Measurements from ENCODE around the gene SLC25A25.
A peak's percentile ranks its signal among the peaks of the same experiment; 100 is the strongest.
"Not testable (repeated sequence)": the region's sequence is repeated elsewhere in the genome, so short reads cannot be mapped to it uniquely, and the experiment has no call there.

Gene SLC25A25

DNA sequence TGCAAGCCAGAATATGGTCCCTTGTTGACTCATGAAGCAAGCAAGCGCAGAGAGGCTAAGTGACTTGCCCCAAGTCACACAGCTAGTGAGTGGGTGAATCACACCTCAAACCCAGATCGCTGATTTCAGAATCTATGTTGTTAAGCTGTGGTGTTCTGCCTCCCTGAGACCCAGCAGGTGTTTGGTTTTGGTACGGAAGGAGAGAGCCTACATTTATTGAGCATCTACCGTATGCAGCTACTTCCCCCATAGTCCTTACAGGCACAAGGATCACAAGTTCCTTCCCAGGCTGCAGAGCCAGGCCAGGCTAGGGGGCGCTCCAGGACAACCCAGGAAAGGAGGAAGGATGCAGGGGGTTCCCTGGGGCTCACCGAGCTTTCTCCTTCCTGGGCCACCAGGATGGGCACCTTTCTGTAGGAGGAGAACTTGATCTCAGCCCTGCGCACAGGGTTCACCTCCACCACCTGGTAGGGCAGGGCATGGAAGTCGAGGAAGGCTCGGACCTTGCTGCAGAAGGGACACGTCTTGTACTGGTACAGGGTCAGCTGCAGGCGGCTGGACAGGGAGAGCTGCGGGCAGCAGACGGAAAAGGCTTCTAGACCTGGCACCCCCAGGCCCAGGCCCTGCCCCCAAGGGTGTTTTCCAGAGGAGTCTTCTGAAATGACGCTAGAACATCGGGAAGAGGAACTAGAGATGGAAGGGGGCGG, 57.0 kb downstream of the SLC25A25 start:
- DNase-seq (ENCODE audit: low read depth in 3 of 3), result no peak

DNA sequence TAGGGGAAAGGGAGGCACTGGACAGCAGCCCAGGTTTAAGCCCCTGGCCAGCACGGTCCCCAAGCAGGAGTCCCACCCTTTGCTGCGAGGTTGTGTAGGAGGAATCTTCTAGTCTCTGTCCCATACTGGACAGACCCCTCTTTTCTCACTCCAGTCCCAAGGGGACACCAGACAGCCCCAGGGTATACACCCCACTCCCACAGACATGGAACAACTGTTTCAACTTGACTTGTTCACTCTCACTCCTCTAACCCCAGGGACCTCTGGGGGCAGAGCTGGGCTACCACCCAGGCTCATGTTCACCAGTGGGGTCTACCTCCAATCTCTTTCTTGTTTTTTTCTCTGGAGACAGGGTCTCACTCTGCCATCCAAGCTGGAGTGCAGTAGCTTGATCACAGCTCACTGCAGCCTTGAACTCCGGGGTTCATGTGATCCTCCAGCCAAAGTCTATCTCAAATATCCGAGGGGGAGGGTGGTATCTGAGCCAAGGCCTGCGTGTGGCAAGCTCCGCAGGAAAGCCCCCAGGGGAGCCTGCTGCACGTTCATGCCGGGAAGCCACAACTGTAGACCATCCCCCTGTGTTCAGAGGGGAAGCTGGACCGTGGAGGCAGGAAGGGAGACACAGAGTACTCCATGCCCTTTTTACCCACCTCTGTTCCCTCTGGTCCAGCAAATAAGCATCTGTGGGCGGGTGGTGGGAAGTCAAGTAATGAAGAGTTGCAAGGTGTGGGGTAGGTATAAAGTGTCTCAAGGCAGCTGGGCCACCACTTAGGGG, 57.7 kb downstream of the SLC25A25 start:
- no peak for DNase-seq (ENCODE audit: low read depth in 3 of 3)

DNA sequence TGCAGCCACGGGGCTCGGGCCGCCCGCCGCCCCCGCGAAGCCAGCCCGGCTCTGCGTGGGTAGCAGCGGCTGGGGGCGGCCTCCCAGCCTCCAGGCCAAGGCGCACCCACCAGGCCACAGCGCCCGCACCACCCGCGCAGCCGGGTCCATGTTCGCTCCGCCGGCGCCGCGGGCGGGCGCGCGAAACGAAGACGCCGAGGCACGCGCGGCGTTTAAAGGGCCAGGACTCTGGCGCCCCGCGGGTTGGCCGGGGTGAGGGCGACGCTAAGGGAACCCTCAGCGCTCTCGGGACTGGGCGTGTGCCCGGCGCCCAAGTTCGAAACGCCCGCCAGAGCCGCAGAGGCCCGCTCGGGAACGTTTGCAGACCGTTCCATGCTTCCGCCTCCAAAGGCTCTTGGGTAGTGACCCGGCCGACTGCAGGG, 59.5 kb downstream of the SLC25A25 start, which contains the start of gene PTGES2:
Gene PTGES2, minus strand, starts transcription at position 162 of the 422 bp plus-strand sequence. Its CDS starts 12 bp downstream, at position 150.
- DNase-seq (ENCODE audit: low read depth in 3 of 3), result peak; percentile 70 to 76 (median 71)

DNA sequence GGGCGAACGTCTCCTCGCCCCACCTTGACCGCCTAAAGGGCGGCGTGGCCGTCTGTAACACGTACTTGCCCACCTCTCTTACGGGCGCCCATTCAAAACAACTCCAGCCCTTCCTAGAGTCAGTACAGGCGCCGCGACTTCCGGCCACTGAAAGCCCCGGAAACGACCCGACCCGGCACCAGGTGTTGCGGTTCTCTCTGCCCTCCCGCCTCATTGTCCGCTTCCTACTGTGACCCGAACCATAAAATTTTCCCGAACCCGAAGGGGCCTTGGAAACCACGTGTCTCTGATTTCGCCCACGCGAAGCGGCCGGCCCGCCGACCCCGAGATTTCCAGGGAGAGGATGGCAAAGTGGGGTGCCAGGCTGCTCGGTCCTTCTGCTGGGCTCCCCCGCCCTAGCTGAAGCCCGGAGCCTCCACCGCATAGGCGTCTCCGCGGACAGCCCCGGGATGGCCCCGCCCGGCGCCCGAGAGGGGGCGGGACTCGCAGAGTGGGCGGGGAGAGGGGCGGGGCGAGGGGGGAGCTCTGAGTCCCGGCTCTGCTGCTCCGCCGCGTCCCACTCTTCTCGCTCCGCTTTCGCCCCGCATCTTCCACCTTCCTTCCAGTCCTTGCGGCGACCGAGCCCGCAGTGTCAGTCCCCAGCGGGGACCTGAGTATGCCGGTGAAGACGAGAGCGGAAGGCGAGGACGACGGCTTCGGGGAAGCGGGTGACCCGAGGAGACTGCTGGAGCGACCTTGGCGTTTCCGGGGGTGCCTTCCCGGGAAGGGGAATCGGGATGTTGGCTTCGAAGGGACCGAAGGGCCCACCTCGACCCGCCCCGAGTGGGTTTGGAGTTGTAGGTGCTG, 60.2 kb downstream of the SLC25A25 start:
- peak; percentile 71 to 77 (median 72) for DNase-seq (ENCODE audit: low read depth in 3 of 3)

DNA sequence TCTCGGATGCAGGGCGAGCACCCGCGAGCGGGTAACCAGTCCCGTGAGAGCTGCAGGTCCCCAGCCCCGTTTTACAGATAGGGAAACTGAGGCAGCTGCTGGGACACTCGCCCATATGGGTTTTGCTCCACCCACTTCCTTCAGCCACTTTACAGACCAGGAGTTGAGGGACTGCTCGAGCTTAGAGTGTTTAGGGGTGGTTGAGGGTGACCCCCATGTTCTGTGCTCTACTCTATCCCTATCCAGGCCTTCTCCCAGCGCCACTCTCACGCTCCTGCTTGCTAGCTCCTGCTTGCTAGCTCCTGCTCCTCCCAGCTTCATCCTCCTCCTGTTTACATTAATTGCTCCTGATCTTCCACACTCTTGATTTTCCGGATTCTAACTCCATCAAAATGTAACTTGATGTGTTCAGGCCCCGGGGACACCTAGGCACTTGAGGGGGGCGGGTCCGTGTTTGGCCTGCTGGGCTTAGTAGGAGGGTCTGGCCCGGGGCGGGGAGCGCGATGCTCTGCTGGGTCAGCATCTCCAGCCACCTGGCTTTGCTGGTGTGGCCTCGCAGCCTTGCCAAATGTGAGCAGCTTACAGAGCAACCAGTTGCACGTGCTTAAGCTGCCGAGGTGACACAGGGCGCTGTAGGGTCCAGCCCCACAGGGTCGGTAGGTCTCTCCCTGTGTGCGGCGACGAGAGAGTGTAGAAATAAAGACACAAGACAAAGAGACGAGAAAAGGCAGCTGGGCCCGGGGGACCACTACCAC, 61.0 kb downstream of the SLC25A25 start:
- no peak for DNase-seq (ENCODE audit: low read depth in 3 of 3)

DNA sequence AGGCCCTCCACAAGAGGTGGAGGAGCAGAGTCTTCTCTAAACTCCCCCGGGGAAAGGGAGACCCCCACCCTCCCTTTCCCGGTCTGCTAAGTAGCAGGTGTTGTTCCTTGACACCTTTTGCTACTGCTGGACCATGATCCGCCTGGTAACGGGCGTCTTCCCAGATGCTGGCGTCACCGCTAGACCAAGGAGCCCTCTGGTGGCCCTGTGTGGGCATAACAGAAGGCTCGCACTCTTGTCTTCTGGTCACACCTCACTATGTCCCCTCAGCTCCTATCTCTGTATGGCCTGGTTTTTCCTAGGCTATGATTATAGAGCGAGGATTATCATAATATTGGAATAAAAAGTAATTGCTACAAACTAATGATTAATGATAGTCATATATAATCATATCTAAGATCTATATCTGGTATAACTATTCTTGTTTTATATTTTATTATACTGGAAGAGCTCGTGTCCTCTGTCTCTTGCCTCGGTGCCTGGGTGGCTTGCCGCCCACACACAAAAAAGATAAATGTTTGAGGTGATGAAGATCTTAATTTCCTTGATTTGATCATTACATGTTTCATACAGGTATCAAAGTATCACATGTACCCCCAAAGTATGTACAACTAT, 62.1 kb downstream of the SLC25A25 start:
- DNase-seq (ENCODE audit: low read depth in 3 of 3), result peak in 1 of 3 experiments; percentile 44

DNA sequence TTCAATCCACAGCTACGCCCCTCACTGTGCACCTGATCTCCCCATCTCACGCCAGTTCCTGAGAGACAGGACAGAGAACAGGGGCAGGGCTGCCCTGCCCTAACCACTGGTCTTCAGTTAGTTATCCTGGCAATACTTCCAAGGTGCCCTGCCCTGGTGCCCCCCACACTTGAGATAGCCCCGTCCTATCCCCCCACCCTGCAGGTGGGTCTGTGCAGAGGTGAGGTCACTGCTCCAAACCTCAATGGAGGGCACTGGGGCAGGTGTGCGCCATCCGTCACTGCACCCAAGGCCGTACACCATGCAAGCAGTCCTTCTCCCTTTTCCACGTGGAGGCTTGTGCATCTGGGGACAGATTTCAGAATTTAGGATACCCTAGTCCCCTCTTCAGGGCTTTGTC, 62.6 kb downstream of the SLC25A25 start:
- not testable (repeated sequence) for DNase-seq (ENCODE audit: low read depth in 3 of 3)

DNA sequence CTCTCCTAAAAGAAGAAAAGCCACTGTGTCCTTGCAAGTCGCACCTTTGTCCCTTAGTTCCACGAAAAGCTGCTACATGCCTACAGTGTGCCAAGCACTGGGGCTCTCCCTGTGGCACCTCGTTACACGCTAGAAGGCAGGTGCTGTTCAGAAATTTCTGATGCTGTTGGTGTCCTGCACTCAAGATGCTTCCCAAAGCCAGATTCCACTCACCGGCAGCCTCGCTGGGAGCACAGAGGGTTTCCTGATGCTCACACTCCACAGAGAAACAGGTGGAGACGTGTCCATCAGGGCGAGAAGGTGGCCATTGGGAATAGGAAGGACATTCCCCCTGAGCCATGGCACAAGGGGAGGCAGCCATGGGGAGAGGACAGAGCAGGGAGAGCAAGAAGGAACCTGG, 63.3 kb downstream of the SLC25A25 start:
- DNase-seq (ENCODE audit: low read depth in 3 of 3), result not testable (repeated sequence)

DNA sequence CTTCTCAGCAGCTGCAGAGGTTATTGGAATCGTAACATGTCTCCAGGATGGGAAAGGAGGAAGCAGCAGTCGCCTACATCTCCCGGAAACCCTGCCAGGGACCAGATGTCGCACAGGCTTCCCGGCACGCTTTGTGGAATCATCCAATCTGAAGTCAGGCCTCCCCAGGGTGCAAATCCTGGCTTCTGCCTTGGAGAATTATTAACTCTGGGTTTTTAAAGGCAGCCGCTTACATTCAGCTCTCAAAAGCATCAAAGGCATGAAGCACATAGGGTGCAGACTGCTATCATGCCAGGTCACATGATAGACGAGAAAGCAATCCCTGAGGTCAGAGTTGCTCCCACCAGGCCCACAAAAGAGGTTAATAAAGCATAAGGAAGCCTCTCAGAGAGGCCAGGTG, 64.1 kb downstream of the SLC25A25 start:
- not testable (repeated sequence) for DNase-seq (ENCODE audit: low read depth in 3 of 3)

DNA sequence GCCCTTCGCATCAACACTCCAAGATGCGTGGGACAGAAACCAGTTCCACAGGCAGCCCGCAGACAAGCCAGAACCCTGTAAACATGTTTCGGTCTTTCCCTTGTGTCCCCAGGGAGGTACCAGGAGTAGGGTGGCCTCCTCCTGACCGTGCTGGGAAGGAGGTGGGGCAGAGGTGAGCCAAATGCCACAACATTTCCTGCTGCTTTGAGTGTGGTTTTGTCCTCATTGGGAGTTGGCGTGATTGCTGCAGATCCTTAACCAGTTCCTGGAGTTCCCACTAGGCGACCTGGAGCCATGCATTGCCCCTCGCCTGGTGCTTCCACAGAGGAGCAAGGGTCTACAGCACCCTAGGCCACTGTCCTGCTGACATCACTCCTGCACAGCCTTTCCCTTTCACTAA, 67.5 kb downstream of the SLC25A25 start:
- not testable (repeated sequence) for DNase-seq (ENCODE audit: low read depth in 3 of 3)

DNA sequence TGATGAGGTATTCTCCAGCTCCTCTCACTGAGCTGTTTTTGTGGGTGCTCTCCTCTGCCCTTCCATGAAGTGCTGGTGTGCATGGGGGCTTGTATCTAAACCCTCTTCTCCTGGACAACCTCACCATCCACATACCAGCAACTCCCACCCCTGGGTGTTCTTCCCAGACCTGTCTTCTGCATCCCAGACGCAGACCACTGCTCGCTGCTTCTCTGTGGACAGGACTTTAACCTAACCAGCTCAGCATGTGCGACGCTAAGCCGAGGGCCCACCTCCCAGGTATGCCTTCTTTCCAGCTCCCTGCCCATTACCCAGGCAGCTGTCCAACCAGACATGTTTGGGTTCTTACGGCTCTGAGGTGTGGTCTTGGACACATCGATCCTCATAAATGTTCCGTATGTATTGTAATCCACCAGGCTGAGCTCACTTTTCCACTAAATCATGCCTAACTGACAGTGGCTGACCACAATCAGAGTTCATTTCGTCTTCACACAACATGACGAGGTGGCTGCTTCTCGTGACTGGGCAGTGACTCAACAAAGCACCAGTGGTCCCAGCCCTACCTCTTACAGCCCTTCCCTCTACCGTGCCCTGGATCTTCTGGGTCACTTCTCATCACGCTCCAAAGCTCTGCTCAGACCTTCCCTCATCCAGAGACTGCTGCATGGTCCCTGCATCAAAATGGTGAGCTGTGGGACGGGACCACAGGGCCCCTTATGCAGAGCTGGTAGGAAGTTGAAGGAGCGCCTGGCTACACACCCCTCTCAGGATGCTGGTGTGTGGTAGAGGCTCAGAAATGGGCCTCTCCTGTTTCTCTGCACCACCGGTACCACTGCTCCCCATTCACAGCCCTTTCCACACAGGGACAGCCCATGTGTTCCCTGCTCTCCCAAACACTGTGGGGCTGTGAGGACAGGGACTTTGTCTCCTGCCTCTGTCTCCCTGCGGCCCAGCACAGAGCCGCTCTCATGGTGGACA, 69.1 kb downstream of the SLC25A25 start:
- no peak for DNase-seq (ENCODE audit: low read depth in 3 of 3)

DNA sequence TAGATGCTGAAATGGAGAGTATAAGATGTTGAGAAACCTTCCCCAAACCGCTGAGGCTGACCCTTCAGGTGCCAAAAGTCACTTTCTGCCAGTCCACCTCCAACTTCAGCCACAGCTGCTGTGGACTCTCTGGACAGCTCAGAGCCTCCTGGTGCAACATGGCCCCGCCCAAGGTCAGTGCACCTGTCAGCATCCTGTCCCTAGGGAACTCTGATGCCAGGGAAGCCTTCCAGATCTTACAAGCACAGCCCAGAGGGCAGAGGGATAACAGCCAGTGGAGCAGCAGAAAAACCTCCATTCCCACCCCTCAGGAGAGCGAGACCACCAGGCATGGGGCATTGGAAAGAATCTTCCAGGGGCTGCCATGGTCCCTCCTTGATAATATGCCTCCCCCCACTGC, 70.0 kb downstream of the SLC25A25 start:
- no peak for DNase-seq (ENCODE audit: low read depth in 3 of 3)

DNA sequence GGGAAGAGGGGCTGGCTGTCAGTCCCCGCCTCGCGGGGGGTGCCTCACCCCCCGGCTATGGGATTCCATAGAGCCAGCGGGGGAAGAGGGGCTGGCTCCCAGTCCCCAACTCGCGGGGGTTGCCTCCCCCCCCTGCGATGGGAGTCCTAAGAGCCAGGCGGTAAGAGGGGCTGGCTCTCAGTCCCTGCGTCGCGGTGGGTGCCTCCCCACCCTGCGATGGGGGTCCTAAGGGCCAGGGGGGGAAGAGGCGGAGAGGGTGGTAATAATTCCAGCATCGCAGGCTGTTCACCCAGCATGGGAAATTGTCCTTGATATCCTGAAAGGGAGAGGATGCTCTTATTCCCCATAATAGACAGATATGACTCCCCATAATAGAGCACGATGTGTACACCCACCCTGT, 71.6 kb downstream of the SLC25A25 start:
- no peak for DNase-seq (ENCODE audit: low read depth in 3 of 3)

DNA sequence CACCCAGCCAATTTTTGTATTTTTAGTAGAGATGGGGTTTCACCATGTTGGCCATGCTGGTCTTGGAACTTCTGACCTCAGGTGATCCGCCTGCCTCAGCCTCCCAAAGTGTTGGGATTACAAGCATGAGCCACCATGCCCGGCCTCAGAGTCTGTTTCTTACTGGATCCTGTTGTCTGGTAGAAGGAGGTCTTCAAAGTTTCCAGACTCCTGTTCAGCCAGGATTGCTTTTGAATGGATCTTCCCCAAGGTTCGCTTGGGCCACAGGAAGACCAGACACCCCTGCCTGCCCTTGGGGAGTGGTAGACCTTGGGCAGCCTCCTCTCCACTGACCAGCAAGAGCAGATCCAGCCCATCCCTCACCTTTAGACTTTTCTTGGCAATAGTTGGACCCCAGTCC, 73.6 kb downstream of the SLC25A25 start:
- DNase-seq (ENCODE audit: low read depth in 3 of 3), result no peak

DNA sequence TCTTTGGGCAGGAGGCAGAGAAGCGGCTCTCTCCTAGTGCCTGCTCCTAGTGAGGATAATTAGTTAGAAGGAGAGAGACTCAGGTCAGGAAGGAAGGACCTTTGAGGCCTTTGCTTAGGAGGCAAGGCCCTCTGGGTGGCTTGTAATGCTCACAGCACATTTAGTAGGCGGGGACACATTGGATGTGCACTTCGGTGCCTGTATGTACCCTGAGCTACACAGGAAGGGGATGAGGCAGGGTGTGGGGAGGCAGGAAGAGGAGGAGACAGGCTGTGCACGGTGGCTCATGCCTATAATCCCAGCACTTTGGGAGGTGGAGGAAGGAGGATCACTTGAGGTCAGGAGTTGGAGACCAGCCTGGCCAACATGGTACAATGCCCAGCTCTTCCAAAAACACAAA, 74.0 kb downstream of the SLC25A25 start:
- DNase-seq (ENCODE audit: low read depth in 3 of 3), result no peak

DNA sequence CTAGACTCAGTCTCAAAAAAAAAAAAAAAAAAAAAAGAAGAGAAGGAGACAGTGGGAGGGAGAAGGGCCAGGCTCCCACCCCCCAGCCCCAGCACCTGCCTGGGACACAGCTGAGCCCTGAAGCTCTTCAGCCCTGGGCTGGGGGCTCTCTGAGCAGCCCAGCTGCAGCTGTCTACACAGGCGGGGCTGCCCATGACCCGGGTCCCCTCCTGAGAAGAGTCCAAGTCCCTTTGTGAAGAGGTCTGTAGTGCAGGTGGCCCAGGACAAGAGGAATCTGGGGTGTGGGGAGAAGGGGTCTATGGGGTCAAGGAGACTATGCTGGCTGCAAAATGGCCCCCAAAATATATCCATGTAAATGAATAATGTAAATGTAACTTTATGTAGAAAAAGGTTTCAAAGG, 74.6 kb downstream of the SLC25A25 start:
- DNase-seq (ENCODE audit: low read depth in 3 of 3), result no peak

DNA sequence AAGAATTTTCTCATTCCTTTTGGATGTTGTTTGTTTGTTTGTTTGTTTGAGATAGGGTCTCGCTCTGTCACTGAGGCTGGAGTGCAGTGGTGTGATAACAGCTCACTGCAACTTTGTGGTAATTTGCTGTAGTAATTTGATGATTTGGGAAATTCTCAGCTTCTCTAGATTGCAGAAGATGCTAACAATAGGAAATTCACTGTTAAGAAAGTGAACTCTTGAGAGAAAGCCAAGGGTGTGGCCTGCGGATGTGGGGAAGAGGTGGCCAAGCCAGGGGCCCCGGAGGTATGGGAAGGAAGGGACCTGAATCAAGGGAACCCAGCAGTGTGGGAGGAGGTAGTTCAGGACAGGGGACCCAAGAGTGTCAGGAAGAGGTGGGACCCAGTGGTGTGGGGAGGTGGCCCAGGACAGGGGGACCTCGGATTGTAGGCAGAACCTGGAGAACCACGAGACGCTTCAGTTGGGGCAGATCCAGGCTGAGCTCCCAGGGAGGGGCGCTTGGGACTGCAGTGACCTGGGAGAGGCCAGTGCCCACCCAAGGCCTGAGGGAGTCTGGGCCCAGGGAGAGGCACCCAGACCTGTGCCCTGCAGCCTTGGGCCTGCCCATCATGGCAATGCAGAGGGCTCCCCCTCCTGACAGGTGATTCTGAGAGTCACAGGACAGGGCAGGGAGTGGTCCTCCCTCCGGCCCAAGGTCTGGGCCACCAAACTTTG, 75.7 kb downstream of the SLC25A25 start:
- no peak for DNase-seq (ENCODE audit: low read depth in 3 of 3)

DNA sequence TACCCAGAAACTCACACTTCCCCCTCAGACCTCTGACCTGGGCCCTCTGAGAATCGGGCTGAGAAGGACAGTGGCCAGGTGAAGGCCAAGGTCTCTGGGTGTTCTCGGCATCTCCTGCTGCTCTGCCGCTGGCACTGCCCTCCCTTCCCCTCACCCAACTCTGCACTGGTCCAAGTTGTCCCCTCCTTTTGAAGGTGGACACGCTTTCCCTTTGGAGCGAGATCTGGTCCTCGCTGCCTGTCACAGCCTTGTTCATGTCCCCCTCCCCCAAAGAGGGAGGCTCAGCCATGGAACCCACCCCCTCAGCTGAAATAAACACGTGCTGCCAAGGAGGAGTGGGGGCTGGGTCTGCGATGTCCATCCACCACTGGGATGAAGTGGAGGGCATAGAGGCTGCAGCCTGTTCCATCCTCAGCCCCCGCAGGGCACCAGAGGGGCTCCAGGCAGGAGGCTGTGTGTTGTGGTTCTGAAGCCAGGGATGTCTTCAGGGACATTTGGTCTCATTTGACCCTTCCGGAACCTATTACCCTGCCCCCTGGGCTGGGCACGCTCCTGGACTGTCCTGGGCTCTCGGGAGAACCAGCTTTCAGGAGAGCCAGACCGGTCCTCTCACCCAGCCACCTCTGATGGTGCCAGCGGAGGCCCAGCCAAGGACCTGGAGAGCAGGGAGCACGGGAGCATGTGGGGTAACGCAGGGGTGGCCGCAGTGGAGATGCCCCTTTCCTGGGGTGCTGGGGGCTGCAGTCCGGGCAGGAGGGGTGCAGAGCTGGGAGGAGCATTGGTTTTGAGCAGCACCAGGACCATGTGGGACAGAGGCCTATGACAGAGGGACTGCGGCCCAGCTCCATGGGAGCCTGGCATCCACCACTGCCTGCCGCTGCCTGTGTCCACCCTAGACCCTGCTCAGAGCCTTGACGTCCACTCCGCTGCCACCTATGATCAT, 76.5 kb downstream of the SLC25A25 start:
- DNase-seq (ENCODE audit: low read depth in 3 of 3), result no peak

Data from stimulated activated CD4-positive, alpha-beta T cell treated with anti-CD3 and anti-CD28 coated beads, TNF-alpha, amount 100 ng/mL, for 4 hours (primary cell).